Hepatocyte (in vitro differentiated cells): Measurements from ENCODE around the gene C4orf50.

Source experiments
- CTCF ChIP-seq: fragments of 200-600 bp; sonication (generic); IDR thresholded peaks from 2 replicates; pipeline ENCODE4 v1.5.1; 2016; ENCODE audit warnings: antibody characterized with exemption, mild to moderate bottlenecking; ENCODE audit not compliant: poor library complexity
- EZH2 ChIP-seq: fragments of 200-600 bp; sonication (generic); IDR thresholded peaks from 2 replicates; pipeline ENCODE4 v1.6.1; 2016; ENCODE audit warnings: antibody characterized with exemption, mild to moderate bottlenecking, borderline replicate concordance
- EZH2phosphoT487 ChIP-seq: fragments of 200-600 bp; sonication (generic); IDR thresholded peaks from one replicate; pipeline ENCODE4 v1.6.1; 2018; ENCODE audit warnings: antibody characterized with exemption, mild to moderate bottlenecking, low read depth, moderate library complexity; ENCODE audit not compliant: unreplicated experiment, severe bottlenecking

GRCh38 chr4:5921981-5922380 lies 96.2 kb downstream of the C4orf50 start:
- no peak for TF ChIP-seq EZH2
- TF ChIP-seq CTCF = no peak
- TF ChIP-seq EZH2phosphoT487 = no peak
